HG03103 (cell line): ENCODE data around the gene HOXD9.

Experiments
- ATAC-seq: cut with Tn5 transposase; IDR thresholded peaks from one replicate; pipeline ENCODE4 v1.9.1; 2021; ENCODE audit warnings: low read depth; ENCODE audit not compliant: unreplicated experiment

HOXD9 gene

GRCh38 chr2:176162911-176163671 is 40.6 kb downstream of the HOXD9 start:
- no peak for ATAC-seq

DNA sequence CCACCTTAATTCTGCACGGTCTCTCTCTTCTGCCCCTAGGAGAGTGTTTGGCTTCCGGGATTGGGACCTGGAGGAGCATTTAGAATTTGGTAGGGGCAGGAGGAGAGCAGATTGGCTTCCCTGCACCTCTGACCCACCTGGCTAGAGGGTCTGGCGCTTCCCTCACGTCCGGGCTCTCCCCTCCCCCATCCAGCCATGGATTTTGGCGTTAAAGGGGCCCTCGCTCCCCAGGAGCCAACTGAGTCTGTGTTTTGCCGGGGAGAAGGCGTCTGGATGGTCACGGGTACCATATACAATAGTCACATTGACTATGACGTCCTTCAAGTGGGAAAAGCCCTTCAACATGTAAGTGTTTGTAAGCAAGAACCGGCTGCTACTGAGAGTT is 41.1 kb downstream of the HOXD9 start:
- ATAC-seq = no peak

DNA sequence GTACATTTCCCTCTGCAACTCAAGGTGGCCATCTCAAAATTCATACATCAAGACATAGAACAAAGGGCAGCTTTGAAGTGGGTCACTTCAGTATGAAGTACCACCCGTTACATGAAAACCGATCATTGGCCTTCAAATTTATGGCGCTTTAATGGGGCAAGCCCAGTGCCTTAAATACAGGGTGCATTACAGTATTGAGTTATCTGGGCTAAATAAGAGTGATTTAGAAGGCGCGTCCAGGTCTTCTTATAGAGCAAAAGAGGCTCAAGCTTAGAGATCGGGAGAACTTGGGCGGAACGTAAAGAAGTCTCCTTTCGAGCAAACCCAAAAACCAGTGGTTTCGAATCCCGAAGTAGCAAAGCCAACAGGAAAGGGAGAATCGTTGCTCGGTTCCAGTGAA is 41.7 kb downstream of the HOXD9 start:
- no peak for ATAC-seq

DNA sequence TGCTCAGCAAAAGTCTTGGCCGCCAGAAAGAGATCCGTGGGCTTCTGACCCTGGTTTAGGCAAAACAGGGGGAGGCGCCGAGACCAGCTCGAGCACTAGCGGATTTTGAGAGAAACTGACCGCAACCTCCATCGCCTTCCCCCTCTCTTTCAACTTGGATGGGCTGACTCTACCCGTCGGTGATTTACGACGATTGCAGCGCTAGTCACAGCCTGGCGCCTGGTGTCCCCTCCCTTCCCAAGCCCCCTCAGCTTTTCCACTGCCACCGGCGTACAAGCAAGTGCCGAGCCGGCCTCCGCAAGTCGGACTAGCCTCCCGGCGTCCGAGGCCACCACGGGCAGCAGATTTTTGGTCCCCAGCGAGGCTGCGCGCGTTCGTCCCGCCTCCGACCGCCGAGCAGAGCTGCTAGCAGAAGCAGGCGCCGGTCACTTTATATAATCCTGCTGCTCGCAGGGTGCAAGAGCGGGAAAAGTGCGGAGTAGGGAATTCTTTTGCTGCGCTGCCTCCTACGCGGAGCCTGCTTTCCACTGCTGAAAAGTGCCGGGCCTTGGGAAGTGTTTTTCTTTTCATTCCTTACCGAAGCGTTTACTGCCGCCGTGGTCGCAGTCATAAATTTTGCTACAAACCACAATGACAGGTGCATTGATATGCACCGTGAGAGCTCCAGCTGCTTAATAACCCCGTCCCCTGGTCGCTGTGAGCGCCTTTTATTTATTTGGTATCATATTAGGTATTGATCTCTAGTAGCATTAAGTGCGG is 42.3 kb downstream of the HOXD9 start:
- no peak for ATAC-seq

DNA sequence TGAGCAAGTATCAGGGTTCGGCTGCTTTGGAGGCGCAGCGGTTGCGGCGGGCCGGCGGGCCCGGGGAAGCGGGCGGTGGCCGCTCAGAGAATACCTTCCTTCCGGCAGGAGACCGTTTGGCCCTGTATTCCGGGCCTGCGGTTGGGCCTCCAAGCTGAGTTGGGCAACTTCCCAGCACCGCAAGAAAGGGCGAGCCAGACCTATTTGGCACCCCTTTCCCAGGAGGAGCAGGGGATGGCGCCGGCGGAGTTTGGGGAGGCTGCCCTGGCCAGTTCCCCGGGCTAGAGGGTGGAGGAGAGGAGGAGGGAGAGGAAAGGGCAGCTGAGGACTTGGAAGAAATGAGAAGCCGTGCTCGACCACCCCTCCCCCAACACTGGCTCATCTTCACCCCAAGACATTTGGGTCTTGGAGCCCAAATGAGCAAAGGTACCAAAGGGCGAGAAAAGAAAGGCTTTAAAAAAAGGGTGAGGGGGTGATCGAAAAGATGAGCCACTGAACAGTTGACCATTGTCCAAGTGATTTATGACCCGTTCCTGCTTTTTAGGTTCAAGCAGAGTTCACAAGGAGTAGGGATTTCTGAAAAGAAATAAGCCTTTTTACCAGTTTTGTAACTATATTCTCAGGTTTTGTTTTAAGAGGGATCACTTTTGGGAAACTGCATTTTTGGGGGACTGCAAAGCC is 43.0 kb downstream of the HOXD9 start:
- no peak for ATAC-seq

DNA sequence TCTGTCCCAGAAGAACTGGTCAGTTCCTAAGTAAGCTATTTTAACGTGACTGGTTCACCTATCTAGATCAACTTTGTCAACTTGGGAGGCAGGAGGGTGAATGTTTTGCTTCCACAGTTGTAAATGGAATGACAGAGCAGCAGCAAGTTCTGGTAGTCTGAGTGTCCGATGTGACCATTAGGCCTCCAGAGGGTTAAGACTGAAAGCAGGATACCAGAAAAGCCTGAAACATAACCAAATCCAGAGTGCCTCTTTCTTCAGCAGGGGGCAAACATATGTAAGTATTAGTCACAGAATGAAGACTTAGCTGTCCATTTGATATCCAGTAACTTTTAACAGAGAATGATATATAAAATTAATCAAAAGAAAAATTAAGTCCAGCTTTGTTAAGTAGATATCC is 43.8 kb downstream of the HOXD9 start:
- ATAC-seq = no peak

DNA sequence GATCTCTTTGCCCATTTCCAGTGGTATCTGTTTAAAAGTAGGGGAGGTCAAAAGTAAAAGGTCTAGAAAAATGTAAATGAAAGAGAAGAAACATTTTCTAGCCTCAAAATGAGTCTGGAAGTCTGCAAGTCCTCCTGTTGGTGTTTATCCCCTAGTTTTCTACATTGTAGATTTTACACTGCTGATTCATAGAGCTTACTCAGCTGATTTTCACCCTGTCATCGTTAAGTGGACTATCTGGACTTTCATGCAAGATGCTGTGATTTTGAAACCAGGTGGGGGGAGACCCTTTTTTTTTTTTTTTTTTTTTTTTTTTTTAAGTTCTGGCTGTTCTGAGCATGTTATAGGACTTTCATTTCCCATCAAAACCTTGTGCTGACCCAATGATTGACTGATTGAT is 44.9 kb downstream of the HOXD9 start:
- ATAC-seq = no peak

GRCh38 chr2:176169181-176169580 is 46.7 kb downstream of the HOXD9 start:
- no peak for ATAC-seq

DNA sequence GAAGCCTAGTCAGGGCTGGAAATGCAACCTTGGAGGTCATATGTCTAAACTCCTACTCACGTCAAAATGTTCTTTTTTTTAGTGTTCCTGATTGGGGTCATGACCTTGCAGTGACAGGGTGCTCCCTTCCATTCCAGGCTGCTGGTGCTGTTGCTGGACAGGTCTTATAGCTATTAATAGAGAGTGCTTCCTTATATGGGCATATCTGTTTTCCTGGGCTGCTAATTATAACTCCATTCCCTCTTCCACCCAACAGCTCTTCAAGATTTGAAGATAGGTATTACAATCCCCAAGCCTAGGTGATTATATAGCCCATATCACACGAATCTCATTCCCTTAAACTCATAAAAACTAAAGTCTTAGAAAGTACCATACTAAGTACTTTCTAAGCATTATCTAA is 47.2 kb downstream of the HOXD9 start:
- ATAC-seq = no peak

- no peak for ATAC-seq
These were observed 48.2 kb downstream of the HOXD9 start for GRCh38 chr2:176170602-176171305.

- ATAC-seq = no peak
These were observed 49.0 kb downstream of the HOXD9 start for GRCh38 chr2:176171351-176172006.

DNA sequence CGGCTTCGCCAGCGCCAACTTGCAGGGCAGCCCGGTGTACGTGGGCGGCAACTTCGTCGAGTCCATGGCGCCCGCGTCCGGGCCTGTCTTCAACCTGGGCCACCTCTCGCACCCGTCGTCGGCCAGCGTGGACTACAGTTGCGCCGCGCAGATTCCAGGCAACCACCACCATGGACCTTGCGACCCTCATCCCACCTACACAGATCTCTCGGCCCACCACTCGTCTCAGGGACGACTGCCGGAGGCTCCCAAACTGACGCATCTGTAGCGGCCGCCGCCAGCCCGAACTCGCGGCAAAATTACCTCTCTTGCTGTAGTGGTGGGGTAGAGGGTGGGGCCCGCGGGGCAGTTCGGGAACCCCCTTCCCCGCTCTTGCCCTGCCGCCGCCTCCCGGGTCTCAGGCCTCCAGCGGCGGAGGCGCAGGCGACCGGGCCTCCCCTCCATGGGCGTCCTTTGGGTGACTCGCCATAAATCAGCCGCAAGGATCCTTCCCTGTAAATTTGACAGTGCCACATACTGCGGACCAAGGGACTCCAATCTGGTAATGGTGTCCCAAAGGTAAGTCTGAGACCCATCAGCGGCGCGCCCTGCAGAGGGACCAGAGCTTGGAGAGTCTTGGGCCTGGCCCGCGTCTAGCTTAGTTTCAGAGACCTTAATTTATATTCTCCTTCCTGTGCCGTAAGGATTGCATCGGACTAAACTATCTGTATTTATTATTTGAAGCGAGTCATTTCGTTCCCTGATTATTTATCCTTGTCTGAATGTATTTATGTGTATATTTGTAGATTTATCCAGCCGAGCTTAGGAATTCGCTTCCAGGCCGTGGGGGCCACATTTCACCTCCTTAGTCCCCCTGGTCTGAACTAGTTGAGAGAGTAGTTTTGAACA is 49.7 kb downstream of the HOXD9 start:
- no peak for ATAC-seq

DNA sequence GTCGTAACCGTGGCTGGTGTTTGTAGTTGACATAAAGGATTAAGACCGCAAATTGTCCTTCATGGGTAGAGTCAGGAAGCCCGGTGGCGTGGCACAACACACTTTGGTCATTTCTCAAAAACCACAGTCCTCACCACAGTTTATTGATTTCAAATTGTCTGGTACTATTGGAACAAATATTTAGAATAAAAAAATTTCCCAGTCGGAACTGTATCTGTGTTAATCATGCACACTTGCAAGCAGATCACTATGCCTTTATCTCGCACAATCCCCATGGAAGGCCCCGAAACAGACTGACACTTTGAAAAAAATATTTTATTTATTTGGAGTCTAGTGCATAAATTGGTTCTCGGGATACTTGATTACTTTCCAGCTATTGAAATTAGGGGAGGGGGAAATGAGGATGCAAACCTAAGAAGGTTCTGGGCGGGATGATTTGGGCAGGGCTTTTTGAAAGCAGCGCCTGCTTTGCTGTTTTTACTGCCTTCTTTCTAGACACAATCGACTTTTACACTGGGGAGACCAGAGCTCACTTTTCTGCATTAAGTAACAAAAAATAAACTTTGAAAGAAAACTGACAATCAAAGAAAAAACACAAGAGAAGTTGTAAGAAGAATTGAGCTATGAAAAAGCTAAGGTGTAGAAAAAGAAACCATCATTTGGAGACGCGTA is 50.5 kb downstream of the HOXD9 start:
- no peak for ATAC-seq

- ATAC-seq = no peak
These were observed 51.3 kb downstream of the HOXD9 start for GRCh38 chr2:176173567-176174381.

GRCh38 chr2:176174382-176174823 is 51.9 kb downstream of the HOXD9 start:
- ATAC-seq = no peak
